ENCODE measurements around the gene S1PR5. TPM values are rescaled to one million over a fixed set of nuclear protein-coding genes. Genes with fewer than 3 reads are reported as not detected.
"Not testable (repeated sequence)": the region's sequence is repeated elsewhere in the genome, so short reads cannot be mapped to it uniquely, and the experiment has no call there.

Gene S1PR5
- total RNA-seq, 4 donors from 2014 or later = 34.9 to 64.0 (median 42.3) TPM

DNA sequence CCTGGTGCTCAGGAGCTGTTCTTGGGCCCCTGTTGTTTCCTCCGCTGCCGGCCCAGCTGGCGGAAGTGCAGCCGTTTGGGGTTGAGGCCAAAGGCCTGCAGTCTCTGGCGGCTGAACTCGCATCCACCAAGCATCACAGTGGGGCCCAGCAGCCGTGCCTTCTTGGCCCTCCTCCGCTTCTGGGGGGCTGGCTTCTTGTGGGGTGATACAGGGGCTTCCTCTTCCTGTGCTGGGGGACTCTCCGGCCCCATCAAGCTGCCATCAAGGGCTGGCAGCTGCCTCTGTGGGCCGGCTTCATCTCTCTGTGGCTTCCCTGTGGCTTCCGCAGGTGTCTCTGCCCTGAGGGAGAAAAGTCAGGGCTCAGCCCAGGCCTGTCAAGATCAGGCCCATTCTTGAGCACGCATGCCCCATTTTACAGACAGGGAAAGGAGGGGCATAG, 36.7 kb upstream of the S1PR5 start:
- intact Hi-C loops (cut with DNase I; ENCODE audit: low total_unique reads) = loop anchor here (10.0 kb wide), 1 partner anchor 49 kb away; the partner anchor contains the start of gene KEAP1
- 37 to 40% methylated on average over 11 to 12 of the region's 12 CpGs for whole genome bisulfite sequencing, 2 donors

GRCh38 chr19:10553087-10553667, 35.9 kb upstream of the S1PR5 start:
- intact Hi-C loops (cut with DNase I; ENCODE audit: low total_unique reads) = loop anchor here (10.0 kb wide), 1 partner anchor 48 kb away; the partner anchor contains the start of gene KEAP1
- WGBS, 2 donors = 73% methylated on average over 11 to 13 of the region's 13 CpGs
- no peak overlapping the region for H3K4me3 ChIP-seq (ENCODE audit: low read depth, poor library complexity, severe bottlenecking)
- no peak for DNase-seq (ENCODE audit: low spot score in 2 of 2)
- no peak for TF ChIP-seq CTCF (IDR thresholded peaks at IDR 0.05)
- TF ChIP-seq POLR2A (IDR thresholded peaks at IDR 0.05) = no peak

More for the DNA sequence above, 36.7 kb upstream of the S1PR5 start:
- DNase-seq (ENCODE audit: low spot score in 2 of 2) = no peak
- no peak for TF ChIP-seq CTCF (IDR thresholded peaks at IDR 0.05)
- TF ChIP-seq POLR2A (IDR thresholded peaks at IDR 0.05) = no peak
- H3K4me3 ChIP-seq (ENCODE audit: low read depth, poor library complexity, severe bottlenecking) = no peak overlapping the region

- intact Hi-C loops (cut with DNase I; ENCODE audit: low total_unique reads) = loop anchor here (10.0 kb wide), 1 partner anchor 48 kb away; the partner anchor contains the start of gene KEAP1
- no peak for DNase-seq (ENCODE audit: low spot score in 2 of 2)
- no peak overlapping the region for H3K4me3 ChIP-seq (ENCODE audit: low read depth, poor library complexity, severe bottlenecking)
- TF ChIP-seq POLR2A (IDR thresholded peaks at IDR 0.05) (no peak), CTCF (IDR thresholded peaks at IDR 0.05) (no peak)
- WGBS, 2 donors = 85 to 88% methylated on average over 11 to 12 of the region's 12 CpGs
Measured at GRCh38 chr19:10552510-10553053, 35.3 kb upstream of the S1PR5 start.

DNA sequence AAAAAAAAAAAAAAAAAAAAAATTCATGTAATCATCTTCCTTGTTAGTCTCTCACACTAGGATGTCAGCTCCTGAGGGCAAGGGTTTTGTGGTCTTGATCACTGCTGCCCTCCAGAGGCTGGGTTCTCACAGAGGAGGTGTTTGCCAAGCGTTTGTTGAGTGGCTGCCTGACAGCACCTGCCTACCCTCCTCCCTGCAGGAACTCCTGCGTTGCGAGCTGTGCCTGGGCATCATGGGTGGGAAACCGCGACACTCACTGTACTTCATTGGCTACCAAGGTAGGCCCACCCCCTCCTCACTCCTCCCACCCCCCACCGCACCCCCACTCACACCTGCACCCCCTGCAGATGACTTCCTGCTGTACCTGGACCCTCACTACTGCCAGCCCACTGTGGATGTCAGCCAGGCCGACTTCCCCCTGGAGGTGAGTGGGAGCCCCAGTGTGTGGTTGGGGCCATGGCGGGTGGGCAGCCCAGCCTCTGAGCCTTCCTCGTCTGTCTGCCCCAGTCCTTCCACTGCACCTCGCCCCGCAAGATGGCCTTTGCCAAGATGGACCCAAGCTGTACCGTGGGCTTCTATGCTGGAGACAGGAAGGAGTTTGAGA, 34.6 kb upstream of the S1PR5 start:
- TF ChIP-seq CTCF (IDR thresholded peaks at IDR 0.05) (no peak), POLR2A (IDR thresholded peaks at IDR 0.05) (no peak)
- intact Hi-C loops (cut with DNase I; ENCODE audit: low total_unique reads) = loop anchor here (10.0 kb wide), 1 partner anchor 47 kb away; the partner anchor contains the start of gene KEAP1
- no peak for DNase-seq (ENCODE audit: low spot score in 2 of 2)
- H3K4me3 ChIP-seq (ENCODE audit: low read depth, poor library complexity, severe bottlenecking) = no peak overlapping the region
- WGBS, 2 donors = 88 to 95% methylated on average over 12 of the region's 12 CpGs

- H3K4me3 ChIP-seq (ENCODE audit: low read depth, poor library complexity, severe bottlenecking); DNase-seq (ENCODE audit: low spot score in 2 of 2): not testable (repeated sequence)
- intact Hi-C loops (cut with DNase I; ENCODE audit: low total_unique reads) = loop anchor here (10.0 kb wide), 1 partner anchor 46 kb away; the partner anchor contains the start of gene KEAP1
- WGBS, 2 donors = 91% methylated on average over 9 of the region's 9 CpGs
Measured at GRCh38 chr19:10551006-10551405, 33.8 kb upstream of the S1PR5 start.

GRCh38 chr19:10550336-10550735, 33.1 kb upstream of the S1PR5 start:
- no peak for DNase-seq (ENCODE audit: low spot score in 2 of 2)
- 90 to 91% methylated on average over 6 of the region's 6 CpGs for WGBS, 2 donors
- TF ChIP-seq CTCF (IDR thresholded peaks at IDR 0.05) = no peak
- no peak for TF ChIP-seq POLR2A (IDR thresholded peaks at IDR 0.05)
- no peak overlapping the region for H3K4me3 ChIP-seq (ENCODE audit: low read depth, poor library complexity, severe bottlenecking)
- intact Hi-C loops (cut with DNase I; ENCODE audit: low total_unique reads) = loop anchor here (10.0 kb wide), 1 partner anchor 46 kb away; the partner anchor contains the start of gene KEAP1

Measured in lower leg skin (tissue), 4 donors.